ENCODE measurements around the gene PLCL1.

DNA sequence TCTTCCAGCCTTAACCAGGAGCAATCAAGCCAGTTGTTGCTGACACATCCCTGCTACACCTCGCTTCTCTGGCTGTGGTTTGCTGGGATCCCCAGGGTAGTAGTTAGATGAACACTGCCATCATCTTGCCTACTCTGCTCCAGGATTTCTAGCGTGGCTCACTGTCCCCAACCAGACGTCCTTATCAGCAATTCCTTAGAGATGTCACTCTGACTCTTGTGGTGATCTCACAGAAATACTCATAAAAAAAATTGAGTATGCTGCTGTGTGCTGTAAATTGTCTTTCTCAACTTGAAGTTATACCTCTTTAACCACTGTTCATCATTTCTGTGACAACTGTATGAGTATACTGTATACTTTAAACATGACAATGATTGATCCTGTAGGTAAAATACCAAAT lies 63.2 kb downstream of the PLCL1 start:
- no peak for TF ChIP-seq TAF1 (IDR thresholded peaks at IDR 0.05; ENCODE audit: borderline replicate concordance, insufficient read depth, low read length)
- TF ChIP-seq POLR2AphosphoS5 (IDR thresholded peaks at IDR 0.05; ENCODE audit: low read depth, low read length) = no peak
- TF ChIP-seq, protein P1, sequence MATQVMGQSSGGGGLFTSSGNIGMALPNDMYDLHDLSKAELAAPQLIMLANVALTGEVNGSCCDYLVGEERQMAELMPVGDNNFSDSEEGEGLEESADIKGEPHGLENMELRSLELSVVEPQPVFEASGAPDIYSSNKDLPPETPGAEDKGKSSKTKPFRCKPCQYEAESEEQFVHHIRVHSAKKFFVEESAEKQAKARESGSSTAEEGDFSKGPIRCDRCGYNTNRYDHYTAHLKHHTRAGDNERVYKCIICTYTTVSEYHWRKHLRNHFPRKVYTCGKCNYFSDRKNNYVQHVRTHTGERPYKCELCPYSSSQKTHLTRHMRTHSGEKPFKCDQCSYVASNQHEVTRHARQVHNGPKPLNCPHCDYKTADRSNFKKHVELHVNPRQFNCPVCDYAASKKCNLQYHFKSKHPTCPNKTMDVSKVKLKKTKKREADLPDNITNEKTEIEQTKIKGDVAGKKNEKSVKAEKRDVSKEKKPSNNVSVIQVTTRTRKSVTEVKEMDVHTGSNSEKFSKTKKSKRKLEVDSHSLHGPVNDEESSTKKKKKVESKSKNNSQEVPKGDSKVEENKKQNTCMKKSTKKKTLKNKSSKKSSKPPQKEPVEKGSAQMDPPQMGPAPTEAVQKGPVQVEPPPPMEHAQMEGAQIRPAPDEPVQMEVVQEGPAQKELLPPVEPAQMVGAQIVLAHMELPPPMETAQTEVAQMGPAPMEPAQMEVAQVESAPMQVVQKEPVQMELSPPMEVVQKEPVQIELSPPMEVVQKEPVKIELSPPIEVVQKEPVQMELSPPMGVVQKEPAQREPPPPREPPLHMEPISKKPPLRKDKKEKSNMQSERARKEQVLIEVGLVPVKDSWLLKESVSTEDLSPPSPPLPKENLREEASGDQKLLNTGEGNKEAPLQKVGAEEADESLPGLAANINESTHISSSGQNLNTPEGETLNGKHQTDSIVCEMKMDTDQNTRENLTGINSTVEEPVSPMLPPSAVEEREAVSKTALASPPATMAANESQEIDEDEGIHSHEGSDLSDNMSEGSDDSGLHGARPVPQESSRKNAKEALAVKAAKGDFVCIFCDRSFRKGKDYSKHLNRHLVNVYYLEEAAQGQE (IDR thresholded peaks at IDR 0.05; ENCODE audit: insufficient read depth in 1 of 2, low read depth in 2 of 2, low read length in 2 of 2) = no peak
- no peak for TF ChIP-seq SIN3A (IDR thresholded peaks at IDR 0.05; ENCODE audit: borderline replicate concordance, insufficient read depth, low read length)

Data from PFSK-1 (cell line).